CD14-positive monocyte (primary cell): ENCODE results near the gene FBN2. TPM values are rescaled to one million over a fixed set of nuclear protein-coding genes. Genes with fewer than 3 reads are reported as not detected.

Experiments used
- DNase-seq, 3 donors: peaks; one replicate each; pipeline ENCODE4 v3.0.0-alpha.2; 2011 to 2022
- H2AFZ ChIP-seq: 2 replicates; pipeline ENCODE4 v1.6.0; 2012; ENCODE audit warnings: mild to moderate bottlenecking, low read depth, low read length, inconsistent platforms; ENCODE audit not compliant: insufficient read depth, poor library complexity, severe bottlenecking
- H3K27ac ChIP-seq, 2 donors: 1 replicate in 1 of 2; 2 replicates in 1 of 2; pipeline ENCODE4 v1.5.1; 2012 to 2013; ENCODE audit warnings: low read length in 2 of 2, control low read depth in 1 of 2, inconsistent platforms in 1 of 2, low read depth in 1 of 2, mild to moderate bottlenecking in 1 of 2
- H3K27me3 ChIP-seq, 2 donors: one replicate each; pipeline versions ENCODE4 v1.6.0 to v1.6.1; 2011 to 2013; ENCODE audit warnings: low read length in 2 of 2; ENCODE audit not compliant: control insufficient read depth in 2 of 2, insufficient read depth in 2 of 2
- H3K36me3 ChIP-seq, 2 donors: replicated peaks in 1 of 2; 1 replicate in 1 of 2; 2 replicates in 1 of 2; pipeline versions ENCODE4 v1.5.1 to v1.6.1; 2012 to 2013; ENCODE audit warnings: low read length in 2 of 2, control low read depth in 1 of 2, inconsistent platforms in 1 of 2, mild to moderate bottlenecking in 1 of 2; ENCODE audit not compliant: insufficient read depth in 2 of 2, control insufficient read depth in 1 of 2
- H3K4me1 ChIP-seq, 2 donors: 1 replicate in 1 of 2; 2 replicates in 1 of 2; pipeline versions ENCODE4 v1.5.1 to v1.6.1; 2012 to 2013; ENCODE audit warnings: low read length in 2 of 2, control low read depth in 1 of 2, inconsistent platforms in 1 of 2, mild to moderate bottlenecking in 1 of 2, moderate library complexity in 1 of 2; ENCODE audit not compliant: insufficient read depth in 2 of 2, control insufficient read depth in 1 of 2
- H3K4me2 ChIP-seq: replicated peaks from 2 replicates; pipeline ENCODE3; 2012; ENCODE audit warnings: low read length, moderate library complexity, mild to moderate bottlenecking; ENCODE audit not compliant: poor library complexity, severe bottlenecking; ENCODE audit errors: extremely low read depth
- H3K4me3 ChIP-seq, 3 experiments: fragments of 200-600 bp in 1 of 3; sonication (generic) in 1 of 3; replicated peaks in 1 of 3; 1 replicate in 2 of 3; 2 replicates in 1 of 3; pipeline ENCODE4 v1.5.1; 2011 to 2013; ENCODE audit warnings: low read length in 3 of 3, mild to moderate bottlenecking in 3 of 3, control low read depth in 2 of 3, low read depth in 2 of 3, inconsistent platforms in 1 of 3, moderate library complexity in 1 of 3
- H3K79me2 ChIP-seq: 2 replicates; pipeline ENCODE4 v1.6.0; 2012; ENCODE audit warnings: mild to moderate bottlenecking, control low read depth, inconsistent platforms, low read length, moderate library complexity; ENCODE audit not compliant: insufficient read depth
- H3K9ac ChIP-seq: 2 replicates; pipeline ENCODE4 v1.6.0; 2017; ENCODE audit warnings: low read length, mild to moderate bottlenecking; ENCODE audit not compliant: insufficient read depth, poor library complexity, severe bottlenecking
- H3K9me3 ChIP-seq, 2 donors: replicated peaks in 1 of 2; 1 replicate in 1 of 2; 2 replicates in 1 of 2; pipeline versions ENCODE4 v1.5.1 to v1.6.1; 2012 to 2013; ENCODE audit warnings: low read length in 2 of 2, control low read depth in 1 of 2; ENCODE audit not compliant: control insufficient read depth in 1 of 2, insufficient read depth in 1 of 2
- H4K20me1 ChIP-seq: 2 replicates; pipeline ENCODE4 v1.6.0; 2012; ENCODE audit warnings: mild to moderate bottlenecking, low read length, control low read depth, moderate library complexity; ENCODE audit not compliant: insufficient read depth
- H3K27ac Mint-ChIP-seq, 7 donors: one replicate each; pipeline ENCODE4 v1.8.0; 2020; ENCODE audit warnings: mild to moderate bottlenecking in 7 of 7, mixed read lengths in 7 of 7, moderate library complexity in 6 of 7, inconsistent platforms in 2 of 7
- H3K27me3 Mint-ChIP-seq, 3 donors: one replicate each; pipeline ENCODE4 v1.8.0; 2021 to 2022; ENCODE audit warnings: low read depth in 3 of 3, mild to moderate bottlenecking in 3 of 3, mixed read lengths in 3 of 3, moderate library complexity in 3 of 3, inconsistent platforms in 1 of 3
- H3K36me3 Mint-ChIP-seq, 2 donors: one replicate each; pipeline ENCODE4 v1.8.0; 2020; ENCODE audit warnings: mixed read lengths in 2 of 2, inconsistent platforms in 1 of 2, mild to moderate bottlenecking in 1 of 2
- H3K4me1 Mint-ChIP-seq: one replicate; pipeline ENCODE4 v1.8.0; 2020; ENCODE audit warnings: mild to moderate bottlenecking, mixed read lengths
- H3K4me3 Mint-ChIP-seq, 2 donors: one replicate each; pipeline ENCODE4 v1.8.0; 2020; ENCODE audit warnings: mild to moderate bottlenecking in 2 of 2, mixed read lengths in 2 of 2, moderate library complexity in 1 of 2
- H3K9me3 Mint-ChIP-seq, 7 donors: one replicate each; pipeline ENCODE4 v1.8.0; 2020 to 2022; ENCODE audit warnings: mixed read lengths in 7 of 7, mild to moderate bottlenecking in 6 of 7, moderate library complexity in 6 of 7, inconsistent platforms in 2 of 7
- WGBS: methylation state at CpG from one replicate; pipeline ENCODE4 v1.1.5; 2013; ENCODE audit warnings: missing lambda C conversion rate; ENCODE audit not compliant: insufficient coverage; 5-methylcytosine and 5-hydroxymethylcytosine counted together
- intact Hi-C, 2 donors: fragments of 100-400 bp; cut with micrococcal nuclease; formaldehyde crosslinking; loops; one replicate each; pipeline versions ENCODE4 v1.15.0 to v1.15.1; 2023
- polyA plus RNA-seq, 3 donors: library from polyadenylated mRNA; depleted of rRNA in 1 of 3; unstranded in 2 of 3; stranded (reverse) in 1 of 3; fragments of 300-500 nt in 2 of 3; fragments of >200 nt in 1 of 3; fragmentation: Illumina TruSeq in 2 of 3; gene quantifications; 1 replicate in 2 of 3; 2 replicates in 1 of 3; pipeline ENCODE4 v1.2.3, GENCODE V29; 2012 to 2021
- small RNA-seq: library from RNA; depleted of rRNA; stranded (forward); fragments of <200 nt; gene quantifications from one replicate; pipeline ENCODE3, GENCODE V24; 2012; ENCODE audit warnings: low read depth; ENCODE audit not compliant: insufficient read length
- TF ChIP-seq, protein P1 (sequence below): fragments of 200-600 bp; IDR thresholded peaks from one replicate; pipeline ENCODE4 v1.8.0; 2022; ENCODE audit warnings: antibody characterized with exemption, mild to moderate bottlenecking

Gene FBN2
- polyA plus RNA-seq, 3 donors = 0.85 to 19.3 (median 4.2) TPM

DNA sequence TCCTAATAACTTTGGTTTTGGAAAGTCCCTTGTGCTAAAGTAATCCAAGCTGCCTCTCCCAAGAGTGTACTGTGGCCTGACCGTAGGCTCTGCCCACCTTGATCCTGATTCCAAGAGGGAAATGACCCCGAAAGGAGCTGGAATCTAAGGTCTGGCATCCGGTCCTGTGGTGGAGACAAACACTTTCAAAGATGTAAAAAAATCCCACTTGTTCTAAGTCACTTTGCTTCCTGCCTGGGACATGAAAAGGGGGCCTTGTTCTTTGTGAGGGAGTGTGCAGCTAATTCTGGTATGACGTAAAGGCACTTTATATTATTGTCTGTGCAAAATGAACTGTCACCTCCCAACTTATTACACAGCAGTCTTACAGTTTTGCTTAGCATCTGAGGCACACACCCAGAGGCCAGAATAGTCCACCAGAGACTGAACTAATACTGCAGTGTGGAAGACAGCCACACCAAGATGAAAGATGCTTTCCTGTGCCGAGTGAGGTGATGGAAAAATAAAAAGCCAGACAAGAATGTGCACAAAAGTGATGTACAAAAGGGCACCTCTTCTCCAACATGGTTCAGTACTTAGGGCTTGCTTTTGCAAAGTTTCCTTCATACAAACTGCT is 325.7 kb downstream of the FBN2 start:
- H2AFZ ChIP-seq = no peak overlapping the region
- H3K9me3 ChIP-seq = no peaks in the 10 kb centered on the region
- no peak overlapping the region for H3K4me3 ChIP-seq
- H3K27ac Mint-ChIP-seq = no peak overlapping the region
- no peaks in the 10 kb centered on the region for H3K27me3 ChIP-seq
- peaks cover 0 to 3% (median 2%) of the 10 kb centered on the region in 3 donors for H3K27me3 Mint-ChIP-seq
- WGBS = 92% methylated on average over 2 of the region's 5 CpGs
- H4K20me1 ChIP-seq = no peaks in the 10 kb centered on the region
- H3K27ac ChIP-seq = no peak overlapping the region
- H3K36me3 ChIP-seq = no peaks in the 10 kb centered on the region
- H3K4me1 ChIP-seq = no peaks in the 10 kb centered on the region
- H3K9me3 Mint-ChIP-seq = no peaks in the 10 kb centered on the region
- no peak overlapping the region for H3K4me3 Mint-ChIP-seq
- no peaks in the 10 kb centered on the region for H3K79me2 ChIP-seq
- intact Hi-C loops = loop anchor here (5.0 to 10.0 kb wide), 3 partner anchors 283 to 1643 kb away; no protein-coding TSS in a partner anchor
- H3K9ac ChIP-seq = no peak overlapping the region
- DNase-seq = no peak
- H3K4me2 ChIP-seq = no peak overlapping the region
- TF ChIP-seq, protein P1, sequence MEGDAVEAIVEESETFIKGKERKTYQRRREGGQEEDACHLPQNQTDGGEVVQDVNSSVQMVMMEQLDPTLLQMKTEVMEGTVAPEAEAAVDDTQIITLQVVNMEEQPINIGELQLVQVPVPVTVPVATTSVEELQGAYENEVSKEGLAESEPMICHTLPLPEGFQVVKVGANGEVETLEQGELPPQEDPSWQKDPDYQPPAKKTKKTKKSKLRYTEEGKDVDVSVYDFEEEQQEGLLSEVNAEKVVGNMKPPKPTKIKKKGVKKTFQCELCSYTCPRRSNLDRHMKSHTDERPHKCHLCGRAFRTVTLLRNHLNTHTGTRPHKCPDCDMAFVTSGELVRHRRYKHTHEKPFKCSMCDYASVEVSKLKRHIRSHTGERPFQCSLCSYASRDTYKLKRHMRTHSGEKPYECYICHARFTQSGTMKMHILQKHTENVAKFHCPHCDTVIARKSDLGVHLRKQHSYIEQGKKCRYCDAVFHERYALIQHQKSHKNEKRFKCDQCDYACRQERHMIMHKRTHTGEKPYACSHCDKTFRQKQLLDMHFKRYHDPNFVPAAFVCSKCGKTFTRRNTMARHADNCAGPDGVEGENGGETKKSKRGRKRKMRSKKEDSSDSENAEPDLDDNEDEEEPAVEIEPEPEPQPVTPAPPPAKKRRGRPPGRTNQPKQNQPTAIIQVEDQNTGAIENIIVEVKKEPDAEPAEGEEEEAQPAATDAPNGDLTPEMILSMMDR = no peak
- H3K4me1 Mint-ChIP-seq = peaks cover 4% of the 10 kb centered on the region
- H3K36me3 Mint-ChIP-seq = no peaks in the 10 kb centered on the region

DNA sequence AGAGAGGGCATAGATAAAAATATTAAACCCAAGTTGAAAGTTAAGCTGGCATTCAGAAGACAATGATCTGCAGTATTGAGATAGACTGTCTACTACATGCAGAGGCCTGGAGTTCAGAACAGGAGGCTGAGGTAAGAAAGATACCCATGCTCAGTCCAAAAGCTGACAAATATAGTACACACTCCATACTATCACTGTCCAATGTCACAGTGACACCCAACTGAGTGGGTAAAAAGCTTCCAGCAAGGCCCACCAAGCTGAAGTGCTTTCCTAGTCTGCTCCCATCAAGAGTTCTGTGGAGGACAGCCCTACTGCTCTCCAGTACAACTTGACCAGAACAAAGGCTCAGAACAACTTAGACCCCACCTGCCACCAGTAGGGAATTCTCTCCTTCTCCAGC is 329.6 kb downstream of the FBN2 start:
- Histone ChIP-seq H3K79me2 (no peaks in the 10 kb centered on the region), H2AFZ (no peak overlapping the region), H3K36me3 (no peaks in the 10 kb centered on the region), H3K27me3 (no peaks in the 10 kb centered on the region), H3K9ac (no peak overlapping the region), H3K4me3 (no peak overlapping the region), H3K4me2 (no peak overlapping the region), H3K4me1 (no peaks in the 10 kb centered on the region), H3K9me3 (no peaks in the 10 kb centered on the region), H4K20me1 (no peaks in the 10 kb centered on the region), H3K27ac (no peak overlapping the region)
- intact Hi-C loops = loop anchor here in 1 of 2 donors (10.0 kb wide), 1 partner anchor 454 kb away; no protein-coding TSS in a partner anchor
- Mint-ChIP-seq H3K27me3 (peaks cover 0 to 5% (median 3%) of the 10 kb centered on the region in 3 donors), H3K4me1 (peaks cover 3% of the 10 kb centered on the region), H3K27ac (no peak overlapping the region), H3K9me3 (no peaks in the 10 kb centered on the region), H3K4me3 (no peak overlapping the region), H3K36me3 (no peaks in the 10 kb centered on the region)
- DNase-seq = no peak
- TF ChIP-seq, protein P1 = no peak

Small RNA genes lying within 50 kb of the gene (small RNA-seq; reads per million reads assigned to genes)
- gene RF00019 = not detected
